H1 (cell line): Measurements from ENCODE around the gene PURA.

ENCODE experiments used
- CREB1 ChIP-seq: IDR thresholded peaks from 2 replicates; pipeline ENCODE4 v1.6.1; 2012; ENCODE audit warnings: inconsistent platforms
- CTCF ChIP-seq, 3 experiments: IDR thresholded peaks; 1 replicate in 2 of 3; 2 replicates in 1 of 3; pipeline versions ENCODE4 v1.5.1 to v1.6.1; 2011; ENCODE audit warnings: low read length in 3 of 3, mild to moderate bottlenecking in 3 of 3, inconsistent platforms in 2 of 3, low read depth in 1 of 3, moderate library complexity in 1 of 3; ENCODE audit not compliant: insufficient read depth in 1 of 3; ENCODE audit errors: control extremely low read depth in 1 of 3
- EP300 ChIP-seq, 2 experiments: IDR thresholded peaks; 1 replicate in 1 of 2; 2 replicates in 1 of 2; pipeline ENCODE4 v1.6.1; 2011 to 2012; ENCODE audit warnings: low read depth in 2 of 2, low read length in 2 of 2, mild to moderate bottlenecking in 2 of 2, borderline replicate concordance in 1 of 2, inconsistent platforms in 1 of 2, moderate library complexity in 1 of 2
- EZH2 ChIP-seq: fragments of 200-600 bp; sonication (generic); IDR thresholded peaks from 2 replicates; pipeline ENCODE4 v1.7.1; 2012; ENCODE audit warnings: low read depth, mild to moderate bottlenecking, moderate library complexity, low read length, inconsistent platforms; ENCODE audit not compliant: severe bottlenecking
- GABPA ChIP-seq: IDR thresholded peaks from 2 replicates; pipeline ENCODE4 v1.6.1; 2011; ENCODE audit warnings: mild to moderate bottlenecking, low read length, moderate library complexity, borderline replicate concordance; ENCODE audit not compliant: insufficient read depth
- HDAC2 ChIP-seq, 2 experiments: fragments of 300-600 bp in 1 of 2; sonication (generic) in 1 of 2; IDR thresholded peaks; 2 replicates each; pipeline ENCODE4 v1.6.1; 2011 to 2012; ENCODE audit warnings: low read depth in 2 of 2, low read length in 2 of 2, mild to moderate bottlenecking in 2 of 2, moderate library complexity in 2 of 2, borderline replicate concordance in 1 of 2, inconsistent platforms in 1 of 2
- KDM5A ChIP-seq: fragments of 200-600 bp; IDR thresholded peaks from 2 replicates; pipeline ENCODE4 v1.7.1; 2012; ENCODE audit warnings: mild to moderate bottlenecking, low read length, inconsistent platforms, mixed read lengths
- MAX ChIP-seq: IDR thresholded peaks from 2 replicates; pipeline ENCODE4 v1.6.1; 2012; ENCODE audit warnings: inconsistent platforms
- POLR2A ChIP-seq, 2 experiments: IDR thresholded peaks; 1 replicate in 1 of 2; 2 replicates in 1 of 2; pipeline ENCODE4 v1.6.1; 2011; ENCODE audit warnings: low read depth in 2 of 2, low read length in 2 of 2, mild to moderate bottlenecking in 2 of 2; ENCODE audit errors: control extremely low read depth in 1 of 2
- RAD21 ChIP-seq, 2 experiments: IDR thresholded peaks in 1 of 2; conservative IDR thresholded peaks in 1 of 2; 2 replicates each; pipeline ENCODE4 v1.6.1; 2011; ENCODE audit warnings: low read depth in 2 of 2, low read length in 2 of 2, improper control_type of control experiment in 1 of 2, inconsistent platforms in 1 of 2, mild to moderate bottlenecking in 1 of 2, moderate library complexity in 1 of 2
- SIN3A ChIP-seq, 2 experiments: IDR thresholded peaks in 1 of 2; conservative IDR thresholded peaks in 1 of 2; 2 replicates each; pipeline ENCODE4 v1.6.1; 2011 to 2012; ENCODE audit warnings: low read length in 2 of 2, improper control_type of control experiment in 1 of 2, low read depth in 1 of 2, mild to moderate bottlenecking in 1 of 2
- USF2 ChIP-seq: IDR thresholded peaks from 2 replicates; pipeline ENCODE4 v1.6.1; 2011; ENCODE audit warnings: low read length, improper control_type of control experiment
- TF ChIP-seq, protein P1 (sequence below): IDR thresholded peaks from 2 replicates; pipeline ENCODE4 v1.6.1; 2011; ENCODE audit warnings: low read depth, mild to moderate bottlenecking, low read length; ENCODE audit not compliant: insufficient read depth

GRCh38 chr5:140151144-140152021 is 37.5 kb downstream of the PURA start:
- TF ChIP-seq CTCF (IDR thresholded peaks at IDR 0.05; ENCODE audit: control extremely low read depth in 1 of 3, insufficient read depth in 1 of 3, low read depth in 1 of 3, low read length in 3 of 3) = no peak
- TF ChIP-seq GABPA = no peak
- no peak for TF ChIP-seq SIN3A (conservative IDR thresholded peaks at IDR 0.05 in 1 of 2, IDR thresholded peaks at IDR 0.05 in 1 of 2; ENCODE audit: low read depth in 1 of 2, low read length in 2 of 2)
- no peak for TF ChIP-seq RAD21 (IDR thresholded peaks at IDR 0.05 in 1 of 2, conservative IDR thresholded peaks at IDR 0.05 in 1 of 2; ENCODE audit: low read depth in 2 of 2, low read length in 2 of 2)
- no peak for TF ChIP-seq POLR2A (IDR thresholded peaks at IDR 0.05; ENCODE audit: control extremely low read depth in 1 of 2, low read depth in 2 of 2, low read length in 2 of 2)
- TF ChIP-seq HDAC2 (IDR thresholded peaks at IDR 0.05; ENCODE audit: borderline replicate concordance in 1 of 2, low read depth in 2 of 2, low read length in 2 of 2) = no peak
- no peak for TF ChIP-seq KDM5A
- TF ChIP-seq EZH2 = no peak
- TF ChIP-seq, protein P1, sequence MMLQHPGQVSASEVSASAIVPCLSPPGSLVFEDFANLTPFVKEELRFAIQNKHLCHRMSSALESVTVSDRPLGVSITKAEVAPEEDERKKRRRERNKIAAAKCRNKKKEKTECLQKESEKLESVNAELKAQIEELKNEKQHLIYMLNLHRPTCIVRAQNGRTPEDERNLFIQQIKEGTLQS = no peak
- TF ChIP-seq EP300 (IDR thresholded peaks at IDR 0.05; ENCODE audit: borderline replicate concordance in 1 of 2, low read depth in 2 of 2, low read length in 2 of 2) = no peak
- no peak for TF ChIP-seq CREB1
- no peak for TF ChIP-seq MAX
- no peak for TF ChIP-seq USF2
